Activated T-cell treated with anti-CD3 and anti-CD28 coated beads, Interleukin-2, amount 50 U/mL, for 24 hours (primary cell): ENCODE data around the gene RRM2.
"Not testable (repeated sequence)": the region's sequence is repeated elsewhere in the genome, so short reads cannot be mapped to it uniquely, and the experiment has no call there.

ENCODE experiments used
- DNase-seq: peaks from one replicate; pipeline ENCODE4 v3.0.0-alpha.2; 2020
- H3K27ac Mint-ChIP-seq: 2 replicates; pipeline ENCODE4 v1.8.0; 2020; ENCODE audit warnings: mild to moderate bottlenecking, mixed read lengths
- H3K27me3 Mint-ChIP-seq: 2 replicates; pipeline ENCODE4 v1.8.0; 2020; ENCODE audit warnings: mixed read lengths
- H3K36me3 Mint-ChIP-seq: 2 replicates; pipeline ENCODE4 v1.8.0; 2020; ENCODE audit warnings: low read depth, mixed read lengths
- H3K4me1 Mint-ChIP-seq: 2 replicates; pipeline ENCODE4 v1.8.0; 2020; ENCODE audit warnings: low read depth, mixed read lengths
- H3K4me3 Mint-ChIP-seq: 2 replicates; pipeline ENCODE4 v1.8.0; 2020; ENCODE audit warnings: mild to moderate bottlenecking, moderate library complexity, mixed read lengths
- H3K9me3 Mint-ChIP-seq: 2 replicates; pipeline ENCODE4 v1.8.0; 2020; ENCODE audit warnings: mixed read lengths

RRM2 gene

GRCh38 chr2:10147050-10147660 is 24.6 kb downstream of the RRM2 start:
- not testable (repeated sequence) for H3K4me3 Mint-ChIP-seq, DNase-seq, H3K27ac Mint-ChIP-seq, H3K27me3 Mint-ChIP-seq, H3K9me3 Mint-ChIP-seq
- peaks cover 85% of the 10 kb centered on the region for H3K36me3 Mint-ChIP-seq
- peaks cover 16% of the 10 kb centered on the region for H3K4me1 Mint-ChIP-seq

- no peaks in the 10 kb centered on the region for H3K9me3 Mint-ChIP-seq
- peaks cover 13% of the 10 kb centered on the region for H3K4me1 Mint-ChIP-seq
- DNase-seq = no peak
- no peaks in the 10 kb centered on the region for H3K27me3 Mint-ChIP-seq
- no peak overlapping the region for H3K27ac Mint-ChIP-seq
- H3K4me3 Mint-ChIP-seq = no peak overlapping the region
- peaks cover 80% of the 10 kb centered on the region for H3K36me3 Mint-ChIP-seq
These were observed 25.7 kb downstream of the RRM2 start for GRCh38 chr2:10148268-10148667.

GRCh38 chr2:10149635-10150034 is 27.1 kb downstream of the RRM2 start:
- Mint-ChIP-seq H3K36me3 (peaks cover 78% of the 10 kb centered on the region), H3K4me3 (no peak overlapping the region), H3K9me3 (no peaks in the 10 kb centered on the region), H3K27ac (no peak overlapping the region), H3K27me3 (no peaks in the 10 kb centered on the region), H3K4me1 (peaks cover 13% of the 10 kb centered on the region)
- DNase-seq = no peak

GRCh38 chr2:10150436-10150835 is 27.9 kb downstream of the RRM2 start:
- Mint-ChIP-seq H3K4me1 (peaks cover 13% of the 10 kb centered on the region), H3K9me3 (no peaks in the 10 kb centered on the region), H3K27me3 (no peaks in the 10 kb centered on the region), H3K4me3 (no peak overlapping the region), H3K36me3 (peaks cover 77% of the 10 kb centered on the region), H3K27ac (no peak overlapping the region)
- DNase-seq = no peak

DNA sequence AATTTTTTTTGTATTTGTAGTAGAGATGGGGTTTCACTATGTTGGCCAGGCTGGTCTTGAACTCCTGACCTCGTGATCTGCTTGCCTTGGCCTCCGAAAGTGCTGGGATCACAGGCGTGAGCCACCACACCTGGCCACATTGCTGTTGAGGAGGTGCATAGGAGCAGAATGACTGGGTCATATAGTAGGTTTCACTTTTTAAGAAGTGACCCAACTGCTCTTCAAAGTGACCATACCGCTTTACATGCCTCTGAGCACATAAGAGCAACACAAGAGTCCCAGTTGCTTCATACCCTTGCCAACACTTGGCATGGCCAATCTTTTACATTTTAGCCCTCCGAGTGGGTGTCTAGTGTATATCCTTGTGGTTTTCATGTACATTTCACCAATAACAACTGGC is 28.9 kb downstream of the RRM2 start:
- Mint-ChIP-seq H3K27ac (no peak overlapping the region), H3K36me3 (peaks cover 78% of the 10 kb centered on the region), H3K9me3 (no peaks in the 10 kb centered on the region), H3K4me3 (no peak overlapping the region), H3K27me3 (no peaks in the 10 kb centered on the region), H3K4me1 (peaks cover 13% of the 10 kb centered on the region)
- DNase-seq = no peak

- no peaks in the 10 kb centered on the region for H3K27me3 Mint-ChIP-seq
These were observed 34.8 kb downstream of the RRM2 start for GRCh38 chr2:10157293-10157692.

GRCh38 chr2:10158681-10159080 is 36.1 kb downstream of the RRM2 start:
- H3K27ac Mint-ChIP-seq = no peak overlapping the region
- no peaks in the 10 kb centered on the region for H3K9me3 Mint-ChIP-seq
- peaks cover 54% of the 10 kb centered on the region for H3K36me3 Mint-ChIP-seq

More at GRCh38 chr2:10157293-10157692, 34.8 kb downstream of the RRM2 start:
- H3K36me3 Mint-ChIP-seq = peaks cover 64% of the 10 kb centered on the region
- no peak overlapping the region for H3K4me3 Mint-ChIP-seq
- no peaks in the 10 kb centered on the region for H3K9me3 Mint-ChIP-seq
- DNase-seq = no peak
- H3K27ac Mint-ChIP-seq = no peak overlapping the region
- H3K4me1 Mint-ChIP-seq = peaks cover 5% of the 10 kb centered on the region

GRCh38 chr2:10159086-10159485 is 36.5 kb downstream of the RRM2 start:
- H3K4me1 Mint-ChIP-seq = peaks cover 5% of the 10 kb centered on the region
- H3K36me3 Mint-ChIP-seq = peaks cover 53% of the 10 kb centered on the region
- no peaks in the 10 kb centered on the region for H3K9me3 Mint-ChIP-seq
- no peak overlapping the region for H3K4me3 Mint-ChIP-seq
- no peaks in the 10 kb centered on the region for H3K27me3 Mint-ChIP-seq
- no peak for DNase-seq
- no peak overlapping the region for H3K27ac Mint-ChIP-seq

More at GRCh38 chr2:10158681-10159080, 36.1 kb downstream of the RRM2 start:
- Mint-ChIP-seq H3K4me3 (no peak overlapping the region), H3K4me1 (peaks cover 5% of the 10 kb centered on the region), H3K27me3 (no peaks in the 10 kb centered on the region)
- no peak for DNase-seq

GRCh38 chr2:10159581-10160131 is 37.1 kb downstream of the RRM2 start:
- Mint-ChIP-seq H3K27me3 (no peaks in the 10 kb centered on the region), H3K9me3 (no peaks in the 10 kb centered on the region), H3K4me3 (no peak overlapping the region), H3K4me1 (peaks cover 5% of the 10 kb centered on the region), H3K27ac (no peak overlapping the region), H3K36me3 (peaks cover 53% of the 10 kb centered on the region)
- no peak for DNase-seq

DNA sequence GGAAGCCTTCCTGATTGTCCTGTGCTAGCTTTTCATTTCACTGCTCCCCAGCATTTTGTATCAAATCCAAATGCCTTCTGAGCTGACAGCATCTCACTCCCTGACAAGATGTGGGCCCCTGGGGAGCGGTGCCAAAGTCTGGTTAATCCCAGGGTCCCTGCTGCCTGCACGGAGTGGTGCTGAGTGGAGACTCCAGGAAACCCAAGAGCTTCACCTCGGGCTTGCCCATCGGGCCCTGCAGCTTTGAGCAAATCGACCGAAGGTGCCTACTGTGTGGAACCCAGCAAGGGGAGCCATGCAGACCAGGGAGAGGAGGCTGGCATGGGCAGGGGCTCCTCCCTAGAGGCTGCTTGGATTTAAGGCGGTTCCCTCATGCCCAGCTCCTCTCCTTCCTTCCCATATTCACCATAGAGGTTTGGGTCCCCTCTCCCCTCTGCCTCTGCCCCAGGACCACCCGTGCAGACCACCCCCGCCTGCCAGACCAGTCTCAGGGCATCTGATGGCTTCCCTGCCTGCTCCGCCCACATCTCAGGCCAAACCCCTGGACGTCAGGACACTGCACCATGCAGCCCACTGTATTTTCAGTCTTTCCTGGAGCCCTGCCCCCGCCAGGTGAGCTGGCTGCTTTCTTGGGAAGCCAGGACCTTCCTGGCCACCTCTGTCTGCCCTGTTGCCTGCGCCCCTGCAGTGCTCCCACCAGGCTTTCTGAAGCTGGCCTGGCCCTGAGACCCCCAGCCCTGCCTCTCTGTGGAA is 37.8 kb downstream of the RRM2 start:
- no peaks in the 10 kb centered on the region for H3K9me3 Mint-ChIP-seq
- peaks cover 52% of the 10 kb centered on the region for H3K36me3 Mint-ChIP-seq
- H3K4me3 Mint-ChIP-seq = no peak overlapping the region
- H3K4me1 Mint-ChIP-seq = peaks cover 5% of the 10 kb centered on the region
- no peak for DNase-seq
- no peak overlapping the region for H3K27ac Mint-ChIP-seq
- H3K27me3 Mint-ChIP-seq = no peaks in the 10 kb centered on the region

DNA sequence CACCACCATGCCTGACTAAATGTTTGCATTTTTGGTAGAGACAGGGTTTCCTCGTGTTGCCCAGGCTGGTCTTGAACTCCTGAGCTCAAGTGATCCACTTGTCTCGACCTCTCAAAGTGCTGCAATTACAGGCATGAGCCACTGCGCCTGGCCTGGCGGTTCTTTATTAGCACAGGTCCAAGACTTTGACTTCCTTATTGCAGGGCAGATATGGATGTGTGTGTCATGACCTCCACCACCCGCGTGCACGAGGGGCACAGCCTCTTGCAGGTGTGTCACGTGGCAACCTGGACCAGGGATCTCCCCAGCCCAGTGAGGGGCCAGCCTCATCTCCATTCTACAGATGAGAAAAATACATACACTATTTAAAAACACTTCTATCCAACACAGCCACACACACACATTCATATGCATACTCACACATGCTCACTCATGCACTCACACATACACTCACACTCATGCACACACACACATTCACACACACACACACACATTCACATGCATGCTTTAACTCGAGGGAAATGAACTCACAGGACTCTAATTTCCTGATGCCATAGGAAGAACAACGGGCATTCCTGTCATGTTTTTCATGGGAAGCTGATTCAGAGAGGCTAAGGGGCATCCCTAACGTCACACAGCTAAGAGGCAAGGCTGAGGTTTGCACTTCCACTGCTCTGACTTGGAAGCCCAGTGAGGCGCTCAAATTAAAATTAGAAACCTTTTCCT is 38.8 kb downstream of the RRM2 start:
- Mint-ChIP-seq H3K4me1 (peaks cover 5% of the 10 kb centered on the region), H3K4me3 (no peak overlapping the region), H3K9me3 (no peaks in the 10 kb centered on the region), H3K27me3 (no peaks in the 10 kb centered on the region), H3K27ac (no peak overlapping the region), H3K36me3 (peaks cover 46% of the 10 kb centered on the region)
- DNase-seq = no peak

DNA sequence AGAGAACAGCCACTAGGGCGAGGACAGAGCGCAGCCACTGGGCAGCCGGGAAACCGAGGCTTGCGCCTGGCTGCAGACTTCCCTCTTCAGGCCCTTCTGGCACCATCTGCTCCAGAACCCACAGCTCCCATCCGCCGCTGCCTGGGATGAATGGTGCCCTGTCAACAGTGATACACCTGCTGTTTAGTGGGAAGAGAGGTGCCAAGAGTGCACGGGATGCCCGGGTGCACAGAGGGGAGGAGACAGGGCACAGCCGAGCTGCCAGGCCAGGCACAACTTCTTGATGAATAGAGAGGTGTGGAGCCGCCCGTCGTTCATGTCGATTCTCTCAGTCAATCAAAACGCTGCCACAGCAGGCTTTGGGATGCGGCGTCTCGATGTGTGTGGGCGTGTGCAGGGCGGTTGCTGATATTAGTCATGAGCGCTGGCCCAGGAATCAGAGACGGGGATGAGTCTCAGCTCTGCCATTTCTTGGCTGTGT is 39.5 kb downstream of the RRM2 start:
- Mint-ChIP-seq H3K27me3 (no peaks in the 10 kb centered on the region), H3K27ac (no peak overlapping the region), H3K36me3 (peaks cover 45% of the 10 kb centered on the region), H3K9me3 (no peaks in the 10 kb centered on the region), H3K4me1 (peaks cover 5% of the 10 kb centered on the region), H3K4me3 (no peak overlapping the region)
- DNase-seq = no peak

DNA sequence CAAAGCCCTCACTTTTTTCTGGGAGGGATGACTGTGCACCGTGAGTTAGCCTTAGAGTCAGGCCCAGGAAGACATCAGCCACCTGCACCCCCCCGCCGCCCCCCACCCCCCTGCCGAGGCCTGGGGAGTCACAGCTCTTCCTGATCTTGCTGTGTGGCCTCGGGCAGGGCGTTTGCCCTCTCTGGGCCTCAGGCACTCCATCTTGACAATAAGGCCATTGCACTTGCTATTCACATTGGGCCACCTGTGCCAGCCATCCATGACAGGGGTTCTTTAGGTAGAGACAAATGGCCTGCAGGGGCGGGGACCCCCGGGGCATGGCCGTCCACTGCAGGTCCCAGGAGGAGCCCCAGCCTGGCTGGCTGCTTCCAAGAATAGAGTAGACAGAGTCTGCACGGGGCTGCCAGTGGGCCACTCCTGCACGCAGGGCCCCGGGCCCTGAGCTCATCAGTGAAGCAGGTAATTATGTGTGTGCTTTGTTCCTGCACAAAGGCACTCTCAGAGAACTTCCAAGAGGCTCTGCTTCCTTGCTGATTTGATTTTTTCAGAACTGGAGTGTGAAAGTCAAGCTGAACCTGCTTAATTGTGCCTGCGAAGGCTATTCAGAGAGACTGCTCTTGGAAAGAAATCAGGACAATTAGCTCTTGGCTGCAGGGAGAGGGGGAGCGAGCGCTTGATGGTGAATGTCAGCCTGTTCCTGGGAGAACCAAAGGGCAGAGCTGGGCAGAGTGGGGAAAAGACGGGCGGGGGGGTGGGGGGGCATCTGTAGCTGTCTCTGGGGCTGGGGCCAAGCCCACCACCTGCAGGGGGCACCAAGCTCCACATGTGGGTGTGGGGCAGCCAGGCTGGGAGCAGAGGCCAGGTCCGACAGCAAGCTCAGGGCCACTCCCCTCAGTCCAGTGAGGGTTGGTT is 40.3 kb downstream of the RRM2 start:
- H3K36me3 Mint-ChIP-seq = peaks cover 39% of the 10 kb centered on the region
- H3K27ac Mint-ChIP-seq = no peak overlapping the region
- no peak for DNase-seq
- H3K9me3 Mint-ChIP-seq = no peaks in the 10 kb centered on the region
- no peaks in the 10 kb centered on the region for H3K27me3 Mint-ChIP-seq
- peaks cover 5% of the 10 kb centered on the region for H3K4me1 Mint-ChIP-seq
- no peak overlapping the region for H3K4me3 Mint-ChIP-seq
